Measurements from ENCODE around the gene TMEM18. TPM values are rescaled to one million over a fixed set of nuclear protein-coding genes. Genes with fewer than 3 reads are reported as not detected.
"Not testable (repeated sequence)": the region's sequence is repeated elsewhere in the genome, so short reads cannot be mapped to it uniquely, and the experiment has no call there.

The TMEM18 gene
- total and polyA plus RNA-seq, 2 experiments from 2014 or later, result 9.9 to 37.7 TPM

- TF ChIP-seq EZH2phosphoT487 (IDR thresholded peaks at IDR 0.05; ENCODE audit: insufficient read depth, low read depth) (no peak), EZH2 (IDR thresholded peaks at IDR 0.05; ENCODE audit: insufficient read depth, poor library complexity, severe bottlenecking) (no peak)
- Histone ChIP-seq H3K4me3 (no peak overlapping the region), H3K27me3 (replicated peaks; ENCODE audit: insufficient read depth) (peaks cover 13% of the 10 kb centered on the region; the same call in 1 of the 2 replicates), H3K36me3 (ENCODE audit: low read depth) (no peaks in the 10 kb centered on the region), H3K9me2 (ENCODE audit: insufficient read depth) (no peaks in the 10 kb centered on the region), H3K9ac (no peak overlapping the region), H3K4me1 (ENCODE audit: insufficient read depth) (no peaks in the 10 kb centered on the region), H3K79me2 (ENCODE audit: insufficient read depth) (no peaks in the 10 kb centered on the region), H3F3A (ENCODE audit: insufficient read depth) (no peaks in the 10 kb centered on the region), H2AFZ (no peak overlapping the region), H4K20me1 (ENCODE audit: insufficient read depth) (no peaks in the 10 kb centered on the region), H3K9me3 (ENCODE audit: low read depth) (no peaks in the 10 kb centered on the region), H3K27ac (no peak overlapping the region), H3K4me2 (ENCODE audit: unreplicated experiment) (no peak overlapping the region)
- WGBS, 2 experiments (ENCODE audit: low coverage in 1 of 2, low lambda C conversion rate in 2 of 2, missing lambda C conversion rate in 2 of 2), result 10 to 13% methylated on average over 23 of the region's 23 CpGs
- no peak for DNase-seq
- in situ Hi-C loops (cut with MboI), result no loop called here
These were observed 32.0 kb upstream of the TMEM18 start for GRCh38 chr2:709138-709765.

DNA sequence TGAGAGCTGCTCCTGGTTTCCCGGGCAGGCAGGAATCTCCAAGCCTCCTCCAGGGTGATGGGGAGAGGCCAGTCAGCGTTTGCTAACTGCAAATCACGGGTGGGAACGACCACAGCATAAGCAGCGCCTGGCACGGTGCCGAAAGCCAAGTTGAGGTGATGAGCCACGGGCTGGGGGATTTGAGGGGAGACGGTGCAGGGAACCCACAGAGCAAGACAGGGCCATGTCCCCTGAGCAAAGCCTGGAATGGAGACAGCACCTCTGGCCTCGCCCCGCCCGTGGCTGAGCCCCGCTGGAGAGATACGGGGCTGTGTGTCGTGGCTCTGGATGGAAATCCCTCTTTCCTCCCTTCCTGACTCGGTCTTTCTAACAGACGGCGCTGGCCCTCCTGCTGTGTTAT, 31.5 kb upstream of the TMEM18 start:
- Histone ChIP-seq H3K27me3 (replicated peaks; ENCODE audit: insufficient read depth) (peaks cover 13% of the 10 kb centered on the region; the same call in 1 of the 2 replicates), H3F3A (ENCODE audit: insufficient read depth) (no peaks in the 10 kb centered on the region), H3K9me3 (ENCODE audit: low read depth) (no peaks in the 10 kb centered on the region), H2AFZ (no peak overlapping the region), H3K36me3 (ENCODE audit: low read depth) (no peaks in the 10 kb centered on the region), H3K79me2 (ENCODE audit: insufficient read depth) (no peaks in the 10 kb centered on the region), H4K20me1 (ENCODE audit: insufficient read depth) (no peaks in the 10 kb centered on the region), H3K4me1 (ENCODE audit: insufficient read depth) (no peaks in the 10 kb centered on the region), H3K27ac (no peak overlapping the region), H3K4me3 (no peak overlapping the region), H3K4me2 (ENCODE audit: unreplicated experiment) (no peak overlapping the region), H3K9ac (no peak overlapping the region), H3K9me2 (ENCODE audit: insufficient read depth) (no peaks in the 10 kb centered on the region)
- no peak for DNase-seq
- in situ Hi-C loops (cut with MboI), result no loop called here
- WGBS, 2 experiments (ENCODE audit: low coverage in 1 of 2, low lambda C conversion rate in 2 of 2, missing lambda C conversion rate in 2 of 2), result 64 to 68% methylated on average over 17 to 18 of the region's 18 CpGs
- TF ChIP-seq EZH2phosphoT487 (IDR thresholded peaks at IDR 0.05; ENCODE audit: insufficient read depth, low read depth) (no peak), EZH2 (IDR thresholded peaks at IDR 0.05; ENCODE audit: insufficient read depth, poor library complexity, severe bottlenecking) (no peak)

DNA sequence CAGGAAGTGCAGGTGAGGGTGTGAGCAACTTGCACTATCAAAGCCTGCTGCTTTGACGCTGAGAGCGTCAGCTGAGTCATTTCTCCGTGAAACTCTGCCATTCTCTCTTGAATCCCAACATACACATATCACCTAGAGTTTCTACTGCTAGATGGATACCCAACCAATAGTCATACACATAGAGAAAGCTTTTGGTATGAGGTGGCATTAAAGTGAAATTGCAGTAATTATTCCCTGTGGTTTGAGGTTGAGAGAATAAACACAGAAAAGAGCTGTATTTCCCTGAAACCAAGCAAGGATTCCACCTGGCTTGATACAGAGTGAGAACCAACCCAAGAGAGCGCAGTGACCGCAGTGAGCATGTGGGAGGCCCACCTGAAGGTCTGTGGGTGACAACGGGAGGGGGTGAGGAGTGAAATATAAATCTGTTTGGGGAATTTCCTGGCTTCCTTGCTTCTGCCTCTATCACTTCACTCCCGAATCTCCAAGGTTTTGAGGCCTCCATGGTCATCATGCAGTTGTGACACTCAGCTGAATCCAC, 28.8 kb upstream of the TMEM18 start:
- Histone ChIP-seq H3K4me2 (ENCODE audit: unreplicated experiment) (no peak overlapping the region), H3K9me3 (ENCODE audit: low read depth) (no peaks in the 10 kb centered on the region), H3K79me2 (ENCODE audit: insufficient read depth) (no peaks in the 10 kb centered on the region), H3K9me2 (ENCODE audit: insufficient read depth) (no peaks in the 10 kb centered on the region), H3K27ac (no peak overlapping the region), H3F3A (ENCODE audit: insufficient read depth) (no peaks in the 10 kb centered on the region), H3K4me3 (no peak overlapping the region), H3K36me3 (ENCODE audit: low read depth) (no peaks in the 10 kb centered on the region), H3K9ac (no peak overlapping the region), H4K20me1 (ENCODE audit: insufficient read depth) (no peaks in the 10 kb centered on the region), H3K27me3 (replicated peaks; ENCODE audit: insufficient read depth) (peaks cover 6% of the 10 kb centered on the region; the same call in 1 of the 2 replicates), H2AFZ (no peak overlapping the region), H3K4me1 (ENCODE audit: insufficient read depth) (no peaks in the 10 kb centered on the region)
- DNase-seq, result no peak
- TF ChIP-seq EZH2phosphoT487 (IDR thresholded peaks at IDR 0.05; ENCODE audit: insufficient read depth, low read depth) (no peak), EZH2 (IDR thresholded peaks at IDR 0.05; ENCODE audit: insufficient read depth, poor library complexity, severe bottlenecking) (no peak)
- WGBS, 2 experiments (ENCODE audit: low coverage in 1 of 2, low lambda C conversion rate in 2 of 2, missing lambda C conversion rate in 2 of 2), result 60 to 62% methylated on average over 7 of the region's 7 CpGs
- in situ Hi-C loops (cut with MboI), result no loop called here

DNA sequence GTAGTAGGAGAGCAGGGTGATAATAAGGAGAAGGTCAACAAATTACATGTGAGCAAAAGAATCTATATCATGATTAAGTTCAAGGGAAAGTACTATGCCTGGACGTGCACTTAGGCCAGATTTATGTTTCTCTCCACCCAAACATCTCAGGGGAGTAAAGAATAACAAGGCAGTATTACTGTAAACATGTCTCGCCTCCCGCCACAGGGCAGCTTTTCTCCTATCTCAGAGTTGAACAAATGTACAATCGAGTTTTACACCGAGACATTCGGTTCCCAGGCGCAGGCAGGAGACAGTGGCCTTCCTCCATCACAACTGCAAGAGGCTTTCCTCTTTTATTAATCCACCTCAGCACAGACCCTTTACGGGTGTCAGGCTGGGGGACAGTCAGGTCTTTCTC, 25.6 kb upstream of the TMEM18 start:
- DNase-seq; H3K36me3 ChIP-seq (ENCODE audit: low read depth); H3K9me3 ChIP-seq (ENCODE audit: low read depth); H3K4me3 ChIP-seq; H3K27me3 ChIP-seq (replicated peaks; ENCODE audit: insufficient read depth); H3K9ac ChIP-seq; H3K4me1 ChIP-seq (ENCODE audit: insufficient read depth); H2AFZ ChIP-seq; H4K20me1 ChIP-seq (ENCODE audit: insufficient read depth); H3K9me2 ChIP-seq (ENCODE audit: insufficient read depth); in situ Hi-C loops (cut with MboI); H3K79me2 ChIP-seq (ENCODE audit: insufficient read depth); H3K27ac ChIP-seq; H3K4me2 ChIP-seq (ENCODE audit: unreplicated experiment); H3F3A ChIP-seq (ENCODE audit: insufficient read depth): not testable (repeated sequence)
- WGBS, 2 experiments (ENCODE audit: low coverage in 1 of 2, low lambda C conversion rate in 2 of 2, missing lambda C conversion rate in 2 of 2), result 54 to 68% methylated on average over 8 of the region's 8 CpGs
